ENCODE results near the gene SSX2IP.
A peak's percentile ranks its signal among the peaks of the same experiment; 100 is the strongest.
"Not testable (repeated sequence)": the region's sequence is repeated elsewhere in the genome, so short reads cannot be mapped to it uniquely, and the experiment has no call there.

SSX2IP gene

DNA sequence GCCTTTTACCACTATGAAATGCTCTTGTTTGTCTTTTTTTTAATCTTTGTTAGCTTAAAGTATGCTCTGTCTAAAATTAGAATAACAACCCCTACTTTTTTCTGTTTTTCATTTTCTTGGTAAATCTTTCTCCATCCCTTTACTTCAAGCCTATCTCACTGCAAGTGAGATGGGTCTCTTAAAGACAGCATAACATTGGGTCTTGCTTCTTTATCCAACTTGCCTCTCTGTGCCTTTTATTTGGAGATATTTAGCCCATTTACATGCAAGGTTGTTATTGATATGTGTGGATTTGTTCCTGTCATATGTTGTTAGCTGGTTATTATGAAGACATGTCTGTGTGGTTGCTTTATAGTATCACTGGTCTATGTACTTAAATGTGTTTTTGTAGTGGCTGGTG is 41.3 kb upstream of the SSX2IP start:
- no peak overlapping the region for H3K27ac ChIP-seq
- TF ChIP-seq, protein P1, sequence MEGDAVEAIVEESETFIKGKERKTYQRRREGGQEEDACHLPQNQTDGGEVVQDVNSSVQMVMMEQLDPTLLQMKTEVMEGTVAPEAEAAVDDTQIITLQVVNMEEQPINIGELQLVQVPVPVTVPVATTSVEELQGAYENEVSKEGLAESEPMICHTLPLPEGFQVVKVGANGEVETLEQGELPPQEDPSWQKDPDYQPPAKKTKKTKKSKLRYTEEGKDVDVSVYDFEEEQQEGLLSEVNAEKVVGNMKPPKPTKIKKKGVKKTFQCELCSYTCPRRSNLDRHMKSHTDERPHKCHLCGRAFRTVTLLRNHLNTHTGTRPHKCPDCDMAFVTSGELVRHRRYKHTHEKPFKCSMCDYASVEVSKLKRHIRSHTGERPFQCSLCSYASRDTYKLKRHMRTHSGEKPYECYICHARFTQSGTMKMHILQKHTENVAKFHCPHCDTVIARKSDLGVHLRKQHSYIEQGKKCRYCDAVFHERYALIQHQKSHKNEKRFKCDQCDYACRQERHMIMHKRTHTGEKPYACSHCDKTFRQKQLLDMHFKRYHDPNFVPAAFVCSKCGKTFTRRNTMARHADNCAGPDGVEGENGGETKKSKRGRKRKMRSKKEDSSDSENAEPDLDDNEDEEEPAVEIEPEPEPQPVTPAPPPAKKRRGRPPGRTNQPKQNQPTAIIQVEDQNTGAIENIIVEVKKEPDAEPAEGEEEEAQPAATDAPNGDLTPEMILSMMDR (conservative IDR thresholded peaks at IDR 0.05), result no peak

DNA sequence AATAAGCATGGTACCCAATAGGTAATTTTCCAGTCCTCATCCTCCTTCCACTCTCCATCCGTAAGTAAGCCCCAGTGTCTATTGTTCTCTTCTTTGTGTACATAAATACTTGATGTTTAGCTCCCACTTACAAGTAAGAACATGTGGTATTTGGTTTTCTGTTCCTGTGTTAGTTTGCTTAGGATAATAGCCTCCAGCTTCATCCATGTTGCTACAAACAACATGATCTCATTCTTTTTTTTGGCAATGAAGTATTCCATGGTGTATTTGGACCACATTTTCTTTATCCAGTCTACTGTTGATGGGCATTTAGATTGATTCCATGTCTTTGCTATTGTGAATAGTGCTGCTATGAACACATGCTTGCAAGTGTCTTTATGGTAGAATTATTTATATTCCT is 37.5 kb upstream of the SSX2IP start:
- not testable (repeated sequence) for H3K27ac ChIP-seq

DNA sequence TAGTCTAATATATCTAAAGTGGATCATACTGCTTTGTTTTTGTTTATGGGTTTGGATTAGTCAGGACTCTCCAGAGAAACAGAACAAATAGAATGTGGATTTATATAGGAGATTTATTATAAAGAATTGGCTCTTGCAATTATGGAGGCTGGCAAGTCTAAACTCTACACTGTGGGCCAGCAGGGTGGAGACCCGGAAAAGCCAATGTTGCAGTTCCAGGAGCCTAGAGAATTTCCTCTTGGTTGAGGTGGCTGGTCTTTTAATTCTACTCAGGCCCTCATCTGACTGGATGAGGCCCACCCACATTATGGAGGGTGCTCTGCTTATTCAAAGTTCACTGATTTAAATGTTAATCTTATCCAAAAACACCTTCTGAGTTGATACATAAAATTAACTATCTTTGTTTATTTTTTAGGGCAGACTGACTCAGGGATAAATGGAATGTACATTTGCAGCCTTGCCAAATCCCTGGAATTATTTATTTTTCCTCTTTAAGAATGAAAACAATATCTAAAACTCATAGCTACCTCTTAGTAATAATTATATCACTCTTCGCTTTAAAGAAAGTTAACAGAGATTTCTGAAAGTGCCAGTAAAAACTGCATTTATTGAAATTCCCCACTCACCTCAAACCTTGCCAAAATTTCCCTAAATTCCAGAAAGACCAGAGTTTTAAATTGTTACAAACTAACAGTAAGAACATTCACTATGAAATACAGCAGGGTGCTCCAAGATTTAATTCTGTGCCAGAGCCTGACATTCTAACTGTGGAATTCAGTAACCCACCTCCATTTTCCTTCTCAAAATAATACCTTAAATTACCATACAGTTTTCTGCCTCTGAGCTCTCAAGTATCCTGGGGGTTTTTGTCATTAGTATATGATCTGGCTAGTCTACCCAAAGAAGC is 36.6 kb upstream of the SSX2IP start:
- no peak overlapping the region for H3K27ac ChIP-seq
- TF ChIP-seq, protein P1 (conservative IDR thresholded peaks at IDR 0.05), result no peak

DNA sequence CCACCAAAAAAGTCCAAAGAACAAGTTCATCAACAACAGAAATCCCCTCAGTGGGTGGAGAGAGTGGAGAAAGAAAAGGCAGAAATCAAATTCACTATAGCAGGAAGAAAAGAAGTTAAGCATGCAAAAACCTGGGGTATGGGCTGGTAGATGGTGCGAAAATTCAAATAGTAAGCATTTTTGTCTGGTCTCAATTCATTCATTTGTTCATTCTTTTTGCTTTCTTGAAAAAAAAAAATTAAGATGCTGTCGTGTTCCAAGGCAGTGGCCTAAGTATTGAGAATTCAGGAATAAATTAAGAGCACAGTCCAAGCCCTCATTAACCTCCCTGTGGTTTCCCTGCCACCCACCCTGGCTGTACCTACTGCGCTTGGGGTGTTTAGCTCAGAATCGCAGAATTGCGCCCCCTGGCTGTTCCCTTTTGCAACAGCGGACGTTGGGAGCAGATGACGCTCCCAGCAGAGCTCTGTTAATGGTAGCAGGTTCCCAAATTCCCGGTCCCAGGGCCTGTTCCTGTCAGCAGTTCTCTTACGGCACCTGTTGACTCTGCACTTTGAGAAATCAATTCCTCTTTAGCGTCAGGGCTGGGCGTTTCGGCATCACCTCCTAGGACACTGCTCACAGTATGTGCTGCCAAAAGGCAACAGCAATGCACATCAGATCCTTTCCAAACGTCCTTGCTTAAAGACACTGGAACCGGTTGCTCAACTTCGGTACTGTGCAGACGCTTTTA is 34.0 kb upstream of the SSX2IP start:
- TF ChIP-seq, protein P1 (conservative IDR thresholded peaks at IDR 0.05), result peak; percentile 25; the same call in 1 of the 2 replicates
- H3K27ac ChIP-seq, result no peak overlapping the region

DNA sequence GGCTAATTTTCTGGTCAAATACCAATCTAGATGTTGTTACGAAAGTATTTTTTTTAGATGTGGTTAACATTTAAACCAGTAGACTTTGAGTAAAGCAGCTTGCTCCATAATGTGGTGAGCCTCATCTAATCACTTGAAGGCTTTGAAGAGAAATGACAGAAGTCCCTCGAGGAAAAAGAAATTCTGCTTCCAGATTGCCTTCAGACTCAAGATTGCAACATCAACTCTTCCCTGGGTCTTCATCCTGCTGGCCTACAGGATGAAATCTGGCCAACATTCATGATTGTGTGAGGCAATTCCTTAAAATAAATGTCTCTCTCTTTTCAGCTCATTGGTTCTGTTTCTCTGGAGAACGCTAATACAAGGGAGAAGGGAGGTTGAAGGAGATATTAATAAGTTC is 32.5 kb upstream of the SSX2IP start:
- TF ChIP-seq, protein P1 (conservative IDR thresholded peaks at IDR 0.05), result no peak
- no peak overlapping the region for H3K27ac ChIP-seq

DNA sequence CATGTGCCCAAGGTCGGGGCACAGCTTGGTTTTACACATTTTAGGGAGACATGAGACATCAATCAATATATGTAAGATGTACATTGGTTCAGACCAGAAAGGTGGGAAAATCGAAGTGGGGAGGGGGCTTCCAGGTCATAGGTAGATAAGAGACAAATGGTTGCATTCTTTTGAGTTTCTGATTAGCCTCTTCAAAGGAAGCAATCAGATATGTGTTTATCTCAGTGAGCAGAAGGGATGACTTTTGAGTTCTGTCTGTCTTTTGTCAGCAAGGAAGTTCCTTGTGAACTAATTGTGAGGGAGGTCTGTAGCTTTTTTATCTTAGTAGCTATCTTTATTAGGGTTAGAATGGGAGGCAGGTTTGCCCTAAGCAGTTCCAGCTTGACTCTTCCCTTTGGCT is 31.6 kb upstream of the SSX2IP start:
- not testable (repeated sequence) for H3K27ac ChIP-seq

DNA sequence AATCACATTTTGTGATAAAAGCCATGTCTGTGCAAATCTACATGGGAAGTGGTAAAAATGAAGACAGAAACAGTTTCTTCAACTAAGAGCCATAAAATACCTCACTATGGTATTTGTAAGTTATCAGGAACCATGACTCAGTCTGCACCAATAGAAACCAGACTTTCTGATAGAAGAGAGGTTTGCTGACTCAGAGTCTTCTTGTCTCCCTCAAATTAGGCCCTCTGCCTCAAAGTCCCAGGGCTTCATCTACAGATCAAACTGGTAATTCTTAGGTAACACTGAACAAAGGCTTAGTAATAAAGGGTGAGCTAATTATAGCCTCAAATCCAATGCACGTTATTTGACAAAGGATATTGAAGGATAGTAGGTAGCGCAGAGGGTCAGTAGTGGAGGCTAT is 30.9 kb upstream of the SSX2IP start:
- no peak overlapping the region for H3K27ac ChIP-seq

DNA sequence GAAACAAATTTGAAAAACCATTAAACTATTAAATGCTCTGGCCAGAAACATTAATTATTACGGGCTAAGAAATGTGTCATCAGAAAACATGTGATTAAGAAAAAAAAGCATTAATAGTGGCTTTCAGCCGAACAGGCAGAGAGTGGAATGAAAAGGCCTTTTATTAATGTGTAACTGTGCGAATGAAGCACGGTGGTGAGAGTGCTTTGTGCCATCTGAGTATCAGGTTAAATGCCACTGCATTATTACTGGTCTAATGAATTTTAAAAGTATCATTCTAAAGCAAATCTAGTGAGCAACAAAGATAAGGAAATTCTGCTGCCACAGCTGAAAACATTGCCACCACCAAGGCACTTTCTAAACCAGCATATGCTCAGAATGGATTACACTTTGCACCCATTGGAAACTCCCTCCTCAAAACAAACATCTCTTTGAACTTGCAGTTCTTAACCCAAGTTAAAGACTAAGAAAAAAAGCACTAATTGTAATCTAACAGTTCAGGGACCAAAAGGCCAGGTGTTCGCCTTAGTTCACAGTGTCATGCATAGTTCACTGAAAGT is 30.0 kb upstream of the SSX2IP start:
- H3K27ac ChIP-seq, result no peak overlapping the region
- TF ChIP-seq, protein P1 (conservative IDR thresholded peaks at IDR 0.05), result no peak

More for the DNA sequence above, 30.9 kb upstream of the SSX2IP start:
- TF ChIP-seq, protein P1 (conservative IDR thresholded peaks at IDR 0.05), result no peak

Measured in VCaP (cell line).